ENCODE results near the gene ARHGAP18. TPM values are rescaled to one million over a fixed set of nuclear protein-coding genes. Genes with fewer than 3 reads are reported as not detected.

Gene ARHGAP18
- total and polyA plus RNA-seq, 2 of the 13 experiments (the other 11 are each of a cell fraction or from before 2014, with no cell fraction given): 58.2 to 115 TPM

DNA sequence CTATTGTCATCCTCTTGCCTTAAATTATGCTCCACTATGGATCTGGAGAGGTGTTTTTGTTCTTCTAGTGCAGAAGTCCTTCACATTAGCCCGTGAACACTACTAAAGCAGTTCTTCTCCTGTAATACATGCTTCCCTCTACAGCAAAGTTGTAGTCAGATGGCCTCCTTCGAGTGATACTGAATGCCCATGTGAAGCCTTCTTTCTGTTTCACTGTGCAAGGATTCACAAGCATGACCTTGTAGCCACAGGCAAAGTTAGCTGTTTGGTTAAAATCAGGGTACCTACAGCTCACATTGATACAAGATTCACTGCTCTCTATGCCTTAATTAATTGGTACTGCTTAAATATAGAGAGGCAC, 47.6 kb downstream of the ARHGAP18 start (continued):
- TF ChIP-seq, protein P1, sequence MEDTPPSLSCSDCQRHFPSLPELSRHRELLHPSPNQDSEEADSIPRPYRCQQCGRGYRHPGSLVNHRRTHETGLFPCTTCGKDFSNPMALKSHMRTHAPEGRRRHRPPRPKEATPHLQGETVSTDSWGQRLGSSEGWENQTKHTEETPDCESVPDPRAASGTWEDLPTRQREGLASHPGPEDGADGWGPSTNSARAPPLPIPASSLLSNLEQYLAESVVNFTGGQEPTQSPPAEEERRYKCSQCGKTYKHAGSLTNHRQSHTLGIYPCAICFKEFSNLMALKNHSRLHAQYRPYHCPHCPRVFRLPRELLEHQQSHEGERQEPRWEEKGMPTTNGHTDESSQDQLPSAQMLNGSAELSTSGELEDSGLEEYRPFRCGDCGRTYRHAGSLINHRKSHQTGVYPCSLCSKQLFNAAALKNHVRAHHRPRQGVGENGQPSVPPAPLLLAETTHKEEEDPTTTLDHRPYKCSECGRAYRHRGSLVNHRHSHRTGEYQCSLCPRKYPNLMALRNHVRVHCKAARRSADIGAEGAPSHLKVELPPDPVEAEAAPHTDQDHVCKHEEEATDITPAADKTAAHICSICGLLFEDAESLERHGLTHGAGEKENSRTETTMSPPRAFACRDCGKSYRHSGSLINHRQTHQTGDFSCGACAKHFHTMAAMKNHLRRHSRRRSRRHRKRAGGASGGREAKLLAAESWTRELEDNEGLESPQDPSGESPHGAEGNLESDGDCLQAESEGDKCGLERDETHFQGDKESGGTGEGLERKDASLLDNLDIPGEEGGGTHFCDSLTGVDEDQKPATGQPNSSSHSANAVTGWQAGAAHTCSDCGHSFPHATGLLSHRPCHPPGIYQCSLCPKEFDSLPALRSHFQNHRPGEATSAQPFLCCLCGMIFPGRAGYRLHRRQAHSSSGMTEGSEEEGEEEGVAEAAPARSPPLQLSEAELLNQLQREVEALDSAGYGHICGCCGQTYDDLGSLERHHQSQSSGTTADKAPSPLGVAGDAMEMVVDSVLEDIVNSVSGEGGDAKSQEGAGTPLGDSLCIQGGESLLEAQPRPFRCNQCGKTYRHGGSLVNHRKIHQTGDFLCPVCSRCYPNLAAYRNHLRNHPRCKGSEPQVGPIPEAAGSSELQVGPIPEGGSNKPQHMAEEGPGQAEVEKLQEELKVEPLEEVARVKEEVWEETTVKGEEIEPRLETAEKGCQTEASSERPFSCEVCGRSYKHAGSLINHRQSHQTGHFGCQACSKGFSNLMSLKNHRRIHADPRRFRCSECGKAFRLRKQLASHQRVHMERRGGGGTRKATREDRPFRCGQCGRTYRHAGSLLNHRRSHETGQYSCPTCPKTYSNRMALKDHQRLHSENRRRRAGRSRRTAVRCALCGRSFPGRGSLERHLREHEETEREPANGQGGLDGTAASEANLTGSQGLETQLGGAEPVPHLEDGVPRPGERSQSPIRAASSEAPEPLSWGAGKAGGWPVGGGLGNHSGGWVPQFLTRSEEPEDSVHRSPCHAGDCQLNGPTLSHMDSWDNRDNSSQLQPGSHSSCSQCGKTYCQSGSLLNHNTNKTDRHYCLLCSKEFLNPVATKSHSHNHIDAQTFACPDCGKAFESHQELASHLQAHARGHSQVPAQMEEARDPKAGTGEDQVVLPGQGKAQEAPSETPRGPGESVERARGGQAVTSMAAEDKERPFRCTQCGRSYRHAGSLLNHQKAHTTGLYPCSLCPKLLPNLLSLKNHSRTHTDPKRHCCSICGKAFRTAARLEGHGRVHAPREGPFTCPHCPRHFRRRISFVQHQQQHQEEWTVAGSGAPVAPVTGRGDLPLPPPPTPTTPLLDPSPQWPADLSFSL (CRISPR knock-in tag; IDR thresholded peaks at IDR 0.05): no peak
- TF ChIP-seq, protein P2, sequence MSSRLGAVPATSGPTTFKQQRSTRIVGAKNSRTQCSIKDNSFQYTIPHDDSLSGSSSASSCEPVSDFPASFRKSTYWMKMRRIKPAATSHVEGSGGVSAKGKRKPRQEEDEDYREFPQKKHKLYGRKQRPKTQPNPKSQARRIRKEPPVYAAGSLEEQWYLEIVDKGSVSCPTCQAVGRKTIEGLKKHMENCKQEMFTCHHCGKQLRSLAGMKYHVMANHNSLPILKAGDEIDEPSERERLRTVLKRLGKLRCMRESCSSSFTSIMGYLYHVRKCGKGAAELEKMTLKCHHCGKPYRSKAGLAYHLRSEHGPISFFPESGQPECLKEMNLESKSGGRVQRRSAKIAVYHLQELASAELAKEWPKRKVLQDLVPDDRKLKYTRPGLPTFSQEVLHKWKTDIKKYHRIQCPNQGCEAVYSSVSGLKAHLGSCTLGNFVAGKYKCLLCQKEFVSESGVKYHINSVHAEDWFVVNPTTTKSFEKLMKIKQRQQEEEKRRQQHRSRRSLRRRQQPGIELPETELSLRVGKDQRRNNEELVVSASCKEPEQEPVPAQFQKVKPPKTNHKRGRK (CRISPR knock-in tag; IDR thresholded peaks at IDR 0.05): no peak
- TF ChIP-seq ZNF781 (CRISPR knock-in tag; IDR thresholded peaks at IDR 0.05; ENCODE audit: borderline replicate concordance, not compliant biosample characterization) (no peak), ZNF451 (CRISPR knock-in tag; IDR thresholded peaks at IDR 0.05) (no peak), CHD2 (IDR thresholded peaks at IDR 0.05; ENCODE audit: low read depth, low read length) (no peak), SRY (CRISPR knock-in tag; IDR thresholded peaks at IDR 0.05) (no peak)
